D721Med (cell line): ENCODE measurements around the gene ELN.

Experiments used
- DNase-seq: peaks from one replicate; pipeline ENCODE4 v3.0.0; 2011; ENCODE audit warnings: low spot score; ENCODE audit not compliant: insufficient read length
- FAIRE-seq: peaks from 2 replicates; lab custom pipeline; 2011; peaks lifted over from hg19 to GRCh38; lab: Jason Lieb, UNC
- CTCF ChIP-seq: IDR thresholded peaks from 2 replicates; pipeline ENCODE4 v1.5.1; 2012; ENCODE audit warnings: mild to moderate bottlenecking, control low read depth; ENCODE audit not compliant: insufficient read depth; ENCODE audit errors: missing control alignments

ELN gene

GRCh38 chr7:74087791-74088453 is 59.9 kb downstream of the ELN start:
- no peak for TF ChIP-seq CTCF
- FAIRE-seq (no peak), DNase-seq (no peak)

GRCh38 chr7:74092321-74092963 is 64.5 kb downstream of the ELN start:
- TF ChIP-seq CTCF, result no peak
- DNase-seq, result no peak
- no peak for FAIRE-seq

- DNase-seq, result no peak
- no peak for FAIRE-seq
Observed at GRCh38 chr7:74092964-74093471, 65.0 kb downstream of the ELN start.

GRCh38 chr7:74093671-74094223 is 65.8 kb downstream of the ELN start:
- TF ChIP-seq CTCF, result no peak
- no peak for DNase-seq
- no peak for FAIRE-seq

More at GRCh38 chr7:74092964-74093471, 65.0 kb downstream of the ELN start:
- no peak for TF ChIP-seq CTCF

GRCh38 chr7:74094224-74095101 is 66.5 kb downstream of the ELN start:
- no peak for FAIRE-seq
- DNase-seq, result no peak

GRCh38 chr7:74095135-74095534 is 67.2 kb downstream of the ELN start:
- TF ChIP-seq CTCF, result no peak
- DNase-seq (no peak), FAIRE-seq (no peak)

More at GRCh38 chr7:74094224-74095101, 66.5 kb downstream of the ELN start:
- TF ChIP-seq CTCF, result no peak
